ENCODE measurements around the gene HLA-DRA.

DNA sequence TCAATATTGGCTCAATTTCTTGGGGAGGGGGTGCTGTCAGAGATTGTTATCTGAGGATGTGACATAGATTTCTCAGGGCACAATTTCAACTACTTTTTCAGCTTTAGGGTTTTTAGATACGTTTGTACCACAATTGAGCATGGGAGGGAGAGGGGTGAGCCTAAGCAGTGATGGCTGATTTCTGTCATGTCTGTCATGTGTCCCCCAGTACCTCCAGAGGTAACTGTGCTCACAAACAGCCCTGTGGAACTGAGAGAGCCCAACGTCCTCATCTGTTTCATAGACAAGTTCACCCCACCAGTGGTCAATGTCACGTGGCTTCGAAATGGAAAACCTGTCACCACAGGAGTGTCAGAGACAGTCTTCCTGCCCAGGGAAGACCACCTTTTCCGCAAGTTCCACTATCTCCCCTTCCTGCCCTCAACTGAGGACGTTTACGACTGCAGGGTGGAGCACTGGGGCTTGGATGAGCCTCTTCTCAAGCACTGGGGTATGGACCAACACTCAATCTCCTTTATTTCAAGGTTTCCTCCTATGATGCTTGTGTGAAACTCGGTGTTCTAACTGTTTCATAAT is 3.4 kb downstream of the HLA-DRA start:
- TF ChIP-seq CTCF (IDR thresholded peaks at IDR 0.05) (no peak), EZH2 (IDR thresholded peaks at IDR 0.05) (no peak)

All from neural progenitor cell (in vitro differentiated cells).